IPS-18c (cell line): ENCODE data around the gene ADGRD1.
"Not testable (repeated sequence)": the region's sequence is repeated elsewhere in the genome, so short reads cannot be mapped to it uniquely, and the experiment has no call there.

Experiments used
- H3K4me3 ChIP-seq: 2 replicates; pipeline ENCODE4 v1.7.0; 2013; ENCODE audit warnings: low read depth, mild to moderate bottlenecking, low read length, moderate library complexity; ENCODE audit not compliant: insufficient read depth
- H3K9me3 ChIP-seq: one replicate; pipeline ENCODE4 v1.6.1; 2013; ENCODE audit warnings: mild to moderate bottlenecking, low read length, moderate library complexity; ENCODE audit not compliant: control insufficient read depth, insufficient read depth

ADGRD1 gene

DNA sequence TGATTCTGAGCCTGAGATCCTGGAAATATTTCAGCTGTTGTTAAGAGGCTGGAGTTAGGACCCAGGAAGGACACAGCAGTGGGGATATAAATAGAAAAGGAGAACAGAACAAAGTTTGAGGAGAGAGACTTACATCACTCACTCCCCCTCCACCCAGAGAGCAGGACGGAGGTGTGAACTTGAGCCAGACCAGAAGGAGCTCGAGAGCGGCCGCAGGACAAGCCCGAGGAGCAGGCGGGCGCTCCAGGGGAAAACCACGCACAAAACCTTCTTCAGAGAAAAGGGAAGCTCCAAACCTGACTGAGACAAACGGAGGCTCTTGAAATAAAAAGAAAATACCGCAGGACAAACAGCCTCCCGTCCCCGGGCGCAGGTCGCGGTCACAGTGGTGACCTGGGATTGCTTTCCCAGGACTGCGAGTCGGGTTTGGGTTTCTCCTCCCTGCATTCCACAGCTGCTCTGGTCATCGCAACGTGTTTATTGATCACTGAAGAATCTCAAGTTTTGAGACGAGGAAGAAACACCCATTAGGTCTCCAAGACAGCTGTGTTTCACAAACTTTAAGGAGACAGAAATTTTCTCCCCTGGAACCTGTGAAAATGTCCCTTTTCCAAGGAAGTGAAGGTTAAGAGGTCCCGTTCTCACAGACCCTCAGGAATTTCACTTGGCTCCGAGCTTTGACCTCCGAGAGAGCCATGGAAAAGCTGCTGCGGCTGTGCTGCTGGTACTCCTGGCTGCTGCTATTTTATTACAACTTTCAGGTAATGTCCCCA lies at the start of gene ADGRD1:
ADGRD1 (plus strand) TSS at position 137 of the 773 bp plus-strand sequence; CDS start at position 696, 559 bp downstream.
- H3K9me3 ChIP-seq: no peaks in the 10 kb centered on the region
- H3K4me3 ChIP-seq: no peak within 1 kb of the TSS

DNA sequence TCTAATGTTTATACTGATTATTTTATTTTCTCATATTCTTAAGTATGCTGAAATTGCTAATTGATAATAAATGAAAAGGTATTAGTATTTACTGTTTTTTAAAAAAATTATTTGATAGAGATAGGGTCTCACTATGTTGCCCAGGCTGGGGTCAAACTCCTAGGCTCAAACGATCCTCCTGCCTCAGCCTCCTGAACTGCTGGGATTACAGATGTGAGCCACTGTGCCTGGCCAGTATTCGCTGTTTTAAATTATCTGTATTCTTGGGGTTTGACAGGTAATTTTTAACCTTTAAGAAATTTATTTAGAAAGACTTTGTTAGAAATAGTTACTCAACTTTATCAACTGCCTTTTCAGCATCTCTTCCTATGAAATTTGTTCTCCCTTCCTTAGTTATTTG lies 49.6 kb upstream of the ADGRD1 start:
- H3K4me3 ChIP-seq: no peak overlapping the region
- peaks cover 3% of the 10 kb centered on the region for H3K9me3 ChIP-seq

DNA sequence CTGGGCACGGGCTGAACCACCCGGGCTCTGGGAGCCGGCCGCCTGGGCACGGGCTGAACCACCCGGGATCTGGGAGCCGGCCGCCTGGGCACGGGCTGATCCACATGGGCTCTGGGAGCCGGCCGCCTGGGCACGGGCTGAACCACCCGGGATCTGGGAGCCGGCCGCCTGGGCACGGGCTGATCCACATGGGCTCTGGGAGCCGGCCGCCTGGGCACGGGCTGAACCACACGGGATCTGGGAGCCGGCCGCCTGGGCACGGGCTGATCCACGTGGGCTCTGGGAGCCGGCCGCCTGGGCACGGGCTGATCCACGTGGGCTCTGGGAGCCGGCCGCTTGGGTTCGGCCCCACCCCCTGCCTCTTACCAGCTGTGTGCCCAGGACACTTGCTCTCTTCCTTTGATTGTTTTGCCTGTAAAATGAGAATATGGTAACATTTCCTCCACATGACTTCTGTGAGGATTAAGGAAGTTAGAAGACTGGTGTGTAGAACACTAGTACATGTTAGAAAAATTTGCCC lies 48.7 kb upstream of the ADGRD1 start:
- H3K4me3 ChIP-seq, H3K9me3 ChIP-seq: not testable (repeated sequence)

DNA sequence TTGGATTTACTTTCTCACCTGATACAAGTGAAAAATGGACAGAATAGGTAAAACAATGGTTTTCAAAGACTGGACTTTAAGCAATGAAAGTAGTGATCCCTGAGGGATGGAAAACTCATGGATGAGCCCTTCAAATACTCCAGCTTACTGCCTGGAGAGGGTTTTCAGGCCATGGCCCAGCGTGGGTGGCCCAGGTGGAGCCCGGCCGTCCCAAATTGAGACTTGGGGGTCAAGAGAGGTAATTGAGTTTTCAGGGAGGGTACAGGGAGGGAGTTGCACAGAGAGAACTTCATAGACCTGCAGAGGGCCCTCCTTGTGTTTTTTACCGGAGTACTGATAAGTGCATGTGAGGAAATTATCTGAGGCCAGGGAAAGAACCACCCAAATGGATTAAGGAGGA lies 44.6 kb upstream of the ADGRD1 start:
- Histone ChIP-seq H3K4me3 (no peak overlapping the region), H3K9me3 (peaks cover 3% of the 10 kb centered on the region)

GRCh38 chr12:130911193-130911592 lies 42.5 kb upstream of the ADGRD1 start:
- H3K9me3 ChIP-seq: no peaks in the 10 kb centered on the region
- no peak overlapping the region for H3K4me3 ChIP-seq

GRCh38 chr12:130911933-130912332 lies 41.8 kb upstream of the ADGRD1 start:
- no peaks in the 10 kb centered on the region for H3K9me3 ChIP-seq
- no peak overlapping the region for H3K4me3 ChIP-seq

GRCh38 chr12:130916241-130916911 lies 37.3 kb upstream of the ADGRD1 start:
- no peaks in the 10 kb centered on the region for H3K9me3 ChIP-seq
- H3K4me3 ChIP-seq: no peak overlapping the region

GRCh38 chr12:130917607-130918006 lies 36.1 kb upstream of the ADGRD1 start:
- Histone ChIP-seq H3K9me3 (no peaks in the 10 kb centered on the region), H3K4me3 (no peak overlapping the region)

- H3K9me3 ChIP-seq: no peaks in the 10 kb centered on the region
Observed at GRCh38 chr12:130919086-130919485, 34.6 kb upstream of the ADGRD1 start.

DNA sequence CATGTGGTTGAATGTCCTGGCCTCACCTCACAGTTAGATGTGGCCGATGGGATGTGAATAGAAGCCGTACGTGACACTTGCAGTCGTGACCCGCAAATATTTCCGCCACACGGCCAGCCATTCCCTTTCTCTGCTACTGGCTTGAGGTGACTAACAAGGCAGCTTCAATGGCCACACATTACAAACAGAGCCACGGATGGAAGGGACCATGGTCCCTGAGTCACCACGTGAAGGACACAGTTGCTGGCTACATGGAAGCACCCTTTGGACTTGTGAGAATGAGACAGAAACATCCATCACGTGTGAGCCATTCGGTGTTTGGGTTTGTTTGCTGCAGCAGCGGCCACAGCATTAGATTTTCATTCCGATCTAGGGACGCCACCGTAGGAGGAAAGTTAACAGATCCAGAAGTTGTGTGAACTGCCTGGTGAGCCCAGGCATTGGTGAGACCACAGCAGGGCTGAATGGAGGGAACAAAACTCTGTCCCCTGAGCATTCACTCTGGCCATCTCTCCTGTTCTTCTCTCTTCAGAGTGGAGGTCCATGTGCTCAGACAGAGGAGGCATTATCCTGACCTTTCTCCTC lies 33.5 kb upstream of the ADGRD1 start:
- H3K4me3 ChIP-seq: no peak overlapping the region

More at GRCh38 chr12:130919086-130919485, 34.6 kb upstream of the ADGRD1 start:
- H3K4me3 ChIP-seq: no peak overlapping the region

DNA sequence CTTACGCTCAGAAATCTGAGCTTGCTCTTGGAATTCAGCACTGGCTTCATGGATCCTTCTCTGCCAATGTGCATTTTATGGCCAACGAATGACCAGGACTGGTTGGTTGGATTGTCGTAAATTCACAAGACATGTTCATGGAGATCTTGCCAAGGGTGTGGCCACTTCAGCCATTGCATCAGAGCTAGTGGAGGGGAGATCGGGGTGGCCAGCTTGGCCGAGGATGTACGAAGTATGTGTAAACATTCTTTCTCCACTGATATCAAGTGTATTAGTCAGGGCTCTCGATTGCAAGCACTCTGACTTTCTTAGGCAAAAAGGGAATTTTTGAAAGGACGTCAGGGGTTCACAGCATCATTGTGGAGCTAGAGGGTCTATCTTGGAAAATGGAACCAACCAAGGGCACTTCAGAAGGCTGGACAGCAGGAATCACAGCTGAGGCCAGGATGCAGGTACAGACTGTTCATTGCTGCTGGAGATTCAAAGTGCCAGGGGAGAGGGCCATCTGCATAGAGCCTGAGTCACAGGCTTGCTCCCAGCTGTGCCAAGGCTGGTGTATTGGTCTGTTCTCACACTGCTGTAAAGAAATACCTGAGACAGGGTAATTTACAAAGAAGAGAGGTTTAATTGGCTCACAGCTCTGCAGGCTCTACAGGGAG lies 32.9 kb upstream of the ADGRD1 start:
- Histone ChIP-seq H3K4me3 (no peak overlapping the region), H3K9me3 (no peaks in the 10 kb centered on the region)

More for the DNA sequence above, 33.5 kb upstream of the ADGRD1 start:
- no peaks in the 10 kb centered on the region for H3K9me3 ChIP-seq

- Histone ChIP-seq H3K9me3 (no peaks in the 10 kb centered on the region), H3K4me3 (no peak overlapping the region)
Observed at GRCh38 chr12:130922511-130922953, 31.2 kb upstream of the ADGRD1 start.

GRCh38 chr12:130924966-130925665 lies 28.6 kb upstream of the ADGRD1 start:
- no peak overlapping the region for H3K4me3 ChIP-seq
- no peaks in the 10 kb centered on the region for H3K9me3 ChIP-seq

DNA sequence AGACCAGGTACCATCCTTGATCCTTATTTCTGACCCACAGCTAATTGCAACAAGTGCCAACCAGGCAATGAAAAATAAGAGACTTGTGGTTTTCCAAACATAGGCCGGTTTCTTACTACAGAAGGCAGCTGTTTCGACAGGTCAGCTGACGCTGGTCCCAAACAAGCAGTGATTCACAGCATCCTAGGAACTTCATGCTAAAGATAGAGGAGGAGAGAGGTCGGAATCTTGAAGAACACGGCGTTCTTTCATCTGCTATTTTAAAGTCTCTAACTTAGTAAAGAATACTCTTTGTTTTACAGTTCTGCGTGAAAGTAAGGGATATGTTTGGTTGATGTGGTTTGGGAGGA lies 28.1 kb upstream of the ADGRD1 start:
- H3K9me3 ChIP-seq: no peaks in the 10 kb centered on the region
- no peak overlapping the region for H3K4me3 ChIP-seq

- no peak overlapping the region for H3K4me3 ChIP-seq
- H3K9me3 ChIP-seq: no peaks in the 10 kb centered on the region
Observed at GRCh38 chr12:130929363-130929762, 24.3 kb upstream of the ADGRD1 start.

DNA sequence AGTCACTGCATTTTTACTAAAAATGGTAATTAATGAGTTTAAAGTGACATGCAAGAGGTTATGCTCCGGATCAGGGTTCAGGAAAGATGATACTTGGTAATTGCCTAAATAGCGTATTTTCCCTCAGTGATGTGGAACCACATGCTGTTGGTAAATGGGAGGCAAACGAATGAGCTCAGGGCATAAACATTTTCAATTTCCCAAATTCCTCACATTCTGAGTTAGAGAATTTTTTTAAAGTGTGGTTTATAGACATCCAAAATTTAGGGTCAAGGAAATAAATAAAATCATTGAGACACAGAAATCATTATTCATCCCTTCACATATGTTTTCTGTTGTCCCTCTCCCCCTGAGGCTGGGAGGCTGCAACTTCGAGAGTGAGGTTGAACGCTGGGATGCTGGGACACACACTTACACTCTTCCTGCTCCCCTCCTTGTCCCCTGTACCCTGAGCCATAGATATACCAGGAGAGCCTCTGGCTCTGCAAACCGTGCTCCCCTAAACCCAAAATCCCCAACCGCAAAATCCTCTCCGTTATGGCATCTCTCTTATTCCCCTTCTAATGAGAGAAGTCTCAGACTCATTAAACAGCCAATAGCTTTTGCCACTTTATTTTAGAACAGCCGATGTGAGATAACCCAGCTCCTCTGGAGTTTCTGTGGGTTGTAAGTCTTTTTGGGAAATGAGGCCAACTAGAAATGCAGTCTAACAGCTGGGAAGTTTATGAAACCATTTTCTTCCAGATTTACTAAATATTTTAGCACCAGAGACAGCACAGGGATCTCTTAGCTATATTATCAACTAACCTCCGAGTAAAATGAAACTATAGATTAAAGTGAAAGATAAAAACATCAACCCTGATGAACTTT lies 21.4 kb upstream of the ADGRD1 start:
- no peaks in the 10 kb centered on the region for H3K9me3 ChIP-seq
- no peak overlapping the region for H3K4me3 ChIP-seq
